HepG2 (cell line): ENCODE results near the gene ZDHHC14. TPM values are rescaled to one million over a fixed set of nuclear protein-coding genes. Genes with fewer than 3 reads are reported as not detected.

Experiments used
- ARHGAP35 ChIP-seq: sonication (generic); formaldehyde crosslinking; IDR thresholded peaks from 2 replicates; pipeline ENCODE4 v1.9.0; 2022; ENCODE audit warnings: mild to moderate bottlenecking, inconsistent platforms, moderate library complexity, missing genetic modification reagents, borderline replicate concordance
- ARNTL ChIP-seq: sonication (generic); formaldehyde crosslinking; IDR thresholded peaks from 2 replicates; pipeline ENCODE4 v1.4.0; 2020; ENCODE audit warnings: mild to moderate bottlenecking, missing genetic modification reagents
- CC2D1A ChIP-seq: sonication (generic); formaldehyde crosslinking; IDR thresholded peaks from 2 replicates; pipeline ENCODE4 v1.8.1; 2023; ENCODE audit warnings: mild to moderate bottlenecking, missing genetic modification reagents
- FOSL1 ChIP-seq: sonication (generic); formaldehyde crosslinking; IDR thresholded peaks from 2 replicates; pipeline ENCODE4 v1.9.0; 2021; ENCODE audit warnings: missing genetic modification reagents, borderline replicate concordance
- FOXO1 ChIP-seq: sonication (generic); formaldehyde crosslinking; IDR thresholded peaks from 2 replicates; pipeline ENCODE4 v1.4.0; 2020; ENCODE audit warnings: missing genetic modification reagents
- GATA4 ChIP-seq: sonication (generic); IDR thresholded peaks from 2 replicates; pipeline ENCODE4 v1.6.1; 2016; ENCODE audit warnings: antibody characterized with exemption, low read depth, borderline replicate concordance
- IRF1 ChIP-seq: sonication (generic); formaldehyde crosslinking; IDR thresholded peaks from 2 replicates; pipeline ENCODE4 v1.4.0; 2020; ENCODE audit warnings: low read depth, mild to moderate bottlenecking, missing genetic modification reagents
- MIER3 ChIP-seq: IDR thresholded peaks from 2 replicates; pipeline ENCODE4 v1.6.1; 2016; ENCODE audit warnings: missing compliant biosample characterization, borderline replicate concordance
- PHF20 ChIP-seq: sonication (generic); formaldehyde crosslinking; IDR thresholded peaks from 2 replicates; pipeline ENCODE4 v1.5.0; 2020; ENCODE audit warnings: mild to moderate bottlenecking, missing genetic modification reagents
- PHF8 ChIP-seq: sonication (generic); formaldehyde crosslinking; IDR thresholded peaks from 2 replicates; pipeline ENCODE4 v1.5.0; 2020; ENCODE audit warnings: missing genetic modification reagents
- SP2 ChIP-seq: sonication (generic); formaldehyde crosslinking; IDR thresholded peaks from 2 replicates; pipeline ENCODE4 v1.5.1; 2020; ENCODE audit warnings: mild to moderate bottlenecking, missing genetic modification reagents
- STAT6 ChIP-seq: sonication (generic); formaldehyde crosslinking; IDR thresholded peaks from 2 replicates; pipeline ENCODE4 v1.4.0; 2020; ENCODE audit warnings: missing genetic modification reagents, mild to moderate bottlenecking, borderline replicate concordance
- TGIF2 ChIP-seq: IDR thresholded peaks from 2 replicates; pipeline ENCODE4 v1.6.1; 2016; ENCODE audit warnings: control low read depth, missing compliant biosample characterization
- YY1 ChIP-seq: IDR thresholded peaks from 2 replicates; pipeline ENCODE4 v1.6.1; 2011; ENCODE audit warnings: low read length, low read depth, moderate library complexity, mild to moderate bottlenecking; ENCODE audit not compliant: insufficient read depth, insufficient replicate concordance
- ZBTB8A ChIP-seq: sonication (generic); formaldehyde crosslinking; IDR thresholded peaks from 2 replicates; pipeline ENCODE4 v1.4.0; 2020; ENCODE audit warnings: mild to moderate bottlenecking, low read depth, missing genetic modification reagents, borderline replicate concordance
- ZNF138 ChIP-seq: sonication (generic); formaldehyde crosslinking; IDR thresholded peaks from 2 replicates; pipeline ENCODE4 v1.5.0; 2020; ENCODE audit warnings: mild to moderate bottlenecking, low read depth, missing genetic modification reagents
- ZNF281 ChIP-seq: sonication (generic); formaldehyde crosslinking; IDR thresholded peaks from 2 replicates; pipeline ENCODE4 v1.4.0; 2020; ENCODE audit warnings: missing genetic modification reagents, borderline replicate concordance
- ZNF496 ChIP-seq: sonication (generic); formaldehyde crosslinking; IDR thresholded peaks from 2 replicates; pipeline ENCODE4 v1.8.1; 2023; ENCODE audit warnings: mild to moderate bottlenecking, moderate library complexity, missing genetic modification reagents; ENCODE audit not compliant: insufficient replicate concordance
- ZNF552 ChIP-seq: sonication (generic); formaldehyde crosslinking; IDR thresholded peaks from 2 replicates; pipeline ENCODE4 v1.9.0; 2022; ENCODE audit warnings: missing genetic modification reagents, mild to moderate bottlenecking, borderline replicate concordance
- ZNF572 ChIP-seq: sonication (generic); formaldehyde crosslinking; IDR thresholded peaks from 2 replicates; pipeline ENCODE4 v1.5.1; 2020; ENCODE audit warnings: mild to moderate bottlenecking, missing genetic modification reagents
- ZNF724P ChIP-seq: sonication (generic); formaldehyde crosslinking; IDR thresholded peaks from 2 replicates; pipeline ENCODE4 v1.8.0; 2022; ENCODE audit warnings: missing genetic modification reagents, borderline replicate concordance
- ZNF780A ChIP-seq: sonication (generic); formaldehyde crosslinking; IDR thresholded peaks from 2 replicates; pipeline ENCODE4 v1.8.0; 2022; ENCODE audit warnings: mild to moderate bottlenecking, missing genetic modification reagents, moderate library complexity
- ZZZ3 ChIP-seq: sonication (generic); formaldehyde crosslinking; IDR thresholded peaks from 2 replicates; pipeline ENCODE4 v1.4.0; 2020; ENCODE audit warnings: missing genetic modification reagents, mild to moderate bottlenecking, borderline replicate concordance
- polyA plus RNA-seq, 8 experiments: library from polyadenylated mRNA; depleted of rRNA in 3 of 8; stranded (reverse) in 7 of 8; unstranded in 1 of 8; fragments of >200 nt; fragmentation: Illumina TruSeq in 4 of 8; extraction: Trizol in 4 of 8; gene quantifications; 2 replicates each; pipeline versions ENCODE4 v1.2.1 to v1.2.3, GENCODE V29; 2011 to 2016; ENCODE audit warnings: low read depth in 4 of 8, missing spikeins in 1 of 8, mixed read lengths in 1 of 8; ENCODE audit not compliant: insufficient read depth in 1 of 8
- total RNA-seq, 5 experiments: library from RNA; depleted of rRNA; stranded (reverse); fragments of >200 nt; fragmentation: Illumina TruSeq; extraction: Trizol; gene quantifications; 2 replicates each; pipeline ENCODE4 v1.2.3, GENCODE V29; 2016; ENCODE audit warnings: low read depth in 1 of 5

Gene ZDHHC14
- total and polyA plus RNA-seq, 2 of the 13 experiments (the other 11 are each of a cell fraction or from before 2014, with no cell fraction given), result 3.7 to 9.5 TPM

GRCh38 chr6:157531169-157531985 lies 150.4 kb downstream of the ZDHHC14 start (continued):
- peak; percentile 96 for TF ChIP-seq STAT6 (CRISPR knock-in tag)
- TF ChIP-seq FOSL1 (CRISPR knock-in tag), result peak; percentile 75; the same call in 1 of the 2 replicates
- no peak; the same call in 1 of the 2 replicates for TF ChIP-seq ZNF138 (CRISPR knock-in tag)
- no peak; the same call in none of the 2 replicates for TF ChIP-seq ZNF552
- TF ChIP-seq ZNF496, result peak; percentile 29
- TF ChIP-seq ZNF780A (CRISPR knock-in tag), result peak; percentile 90
- TF ChIP-seq ZNF724P (CRISPR knock-in tag), result peak; percentile 89
- TF ChIP-seq CC2D1A, result no peak
- TF ChIP-seq SP2, result peak; percentile 45; the same call in 1 of the 2 replicates
- TF ChIP-seq FOXO1 (CRISPR knock-in tag), result peak; percentile 99
- peak; percentile 97 for TF ChIP-seq ZNF572 (CRISPR knock-in tag)
- peak; percentile 98 for TF ChIP-seq ZNF281 (CRISPR knock-in tag)
- TF ChIP-seq GATA4, result peak; percentile 92; the same call in 1 of the 2 replicates
- TF ChIP-seq ZZZ3, result peak; percentile 78
- no peak; the same call in none of the 2 replicates for TF ChIP-seq ARHGAP35 (CRISPR knock-in tag)
- peak; percentile 74 for TF ChIP-seq YY1
- peak; percentile 94 for TF ChIP-seq ARNTL (CRISPR knock-in tag)
- TF ChIP-seq PHF20 (CRISPR knock-in tag), result peak; percentile 72
- peak; percentile 95; the same call in 1 of the 2 replicates for TF ChIP-seq ZBTB8A (CRISPR knock-in tag)
- TF ChIP-seq TGIF2, result peak; percentile 87
- peak; percentile 99 for TF ChIP-seq MIER3 (CRISPR knock-in tag)
- peak; percentile 64 for TF ChIP-seq PHF8
- peak; percentile 78 for TF ChIP-seq IRF1
